ENCODE measurements around the gene MRPS23. TPM values are rescaled to one million over a fixed set of nuclear protein-coding genes. Genes with fewer than 3 reads are reported as not detected.

MRPS23 gene
- total and polyA plus RNA-seq, 2 of the 13 experiments (the other 11 are each of a cell fraction or from before 2014, with no cell fraction given) = 63.2 to 181 TPM

DNA sequence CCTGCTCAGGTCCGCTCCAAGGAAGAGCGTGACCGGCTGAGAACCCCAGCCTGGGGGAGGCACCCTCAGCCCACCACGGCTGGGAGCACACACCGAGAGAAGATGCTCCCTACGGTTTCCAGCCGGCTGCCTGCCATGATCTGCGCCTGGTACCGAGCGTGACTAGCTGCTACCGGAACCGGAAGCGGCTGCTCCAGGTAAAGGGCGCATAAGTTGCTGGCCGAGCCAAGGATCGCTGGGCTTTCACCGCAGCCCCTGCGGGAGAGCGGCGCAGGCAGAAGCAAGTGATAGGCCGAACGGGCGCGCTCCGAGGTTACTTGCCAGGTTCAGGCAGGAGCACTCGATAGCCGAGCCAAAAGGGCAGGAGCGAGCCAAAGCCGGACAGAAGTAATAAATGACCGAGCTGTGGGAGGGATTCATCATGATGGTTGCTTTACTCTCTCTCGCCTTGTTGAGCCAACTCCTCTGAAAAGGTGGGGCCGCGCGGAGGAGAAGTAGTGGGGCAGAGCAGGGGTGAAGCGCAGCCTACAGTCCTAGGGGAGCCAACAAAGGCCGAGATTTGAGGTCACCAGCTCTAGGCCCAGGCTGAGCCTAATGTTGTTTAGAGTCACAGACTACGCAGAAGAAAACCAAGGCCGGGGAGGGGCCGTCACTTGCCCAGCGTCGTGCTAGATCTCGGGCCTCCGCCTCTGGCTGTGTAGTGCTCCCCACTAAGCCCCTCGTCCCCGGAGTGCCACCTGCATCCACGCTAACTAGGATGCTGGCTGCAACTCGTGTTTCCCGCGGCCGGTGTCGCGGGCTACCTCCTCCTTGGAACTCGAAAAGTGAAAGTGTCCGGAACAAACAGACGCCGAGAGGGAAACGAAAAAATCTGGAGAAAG, at the start of gene MRPS23 (continued):
- TF ChIP-seq MAFF (IDR thresholded peaks at IDR 0.05; ENCODE audit: low read depth, low read length) (peak; percentile 71), BORCS8-MEF2B (CRISPR knock-in tag; IDR thresholded peaks at IDR 0.05) (peak; percentile 98), BHLHE40 (IDR thresholded peaks at IDR 0.05; ENCODE audit: low read length) (peak; percentile 80), RARG (CRISPR knock-in tag; IDR thresholded peaks at IDR 0.05; ENCODE audit: low read depth) (peak; percentile 59; the same call in 1 of the 2 replicates), GFI1 (CRISPR knock-in tag; IDR thresholded peaks at IDR 0.05; ENCODE audit: borderline replicate concordance) (peak; percentile 91), SCMH1 (CRISPR knock-in tag; IDR thresholded peaks at IDR 0.05; ENCODE audit: borderline replicate concordance) (no peak), ESRRA (CRISPR knock-in tag; IDR thresholded peaks at IDR 0.05; ENCODE audit: low read depth) (peak; percentile 88), DMTF1 (CRISPR knock-in tag; IDR thresholded peaks at IDR 0.05) (0 out of 2 replicates have a peak, but pooled peaks have one; percentile 59), ZKSCAN1 (IDR thresholded peaks at IDR 0.05; ENCODE audit: low read length) (peak; percentile 68; the same call in 1 of the 2 replicates), NFIC (IDR thresholded peaks at IDR 0.05; ENCODE audit: low read length) (no peak), ZNF335 (CRISPR knock-in tag; IDR thresholded peaks at IDR 0.05) (peak; percentile 92), ZNF614 (CRISPR knock-in tag; IDR thresholded peaks at IDR 0.05; ENCODE audit: borderline replicate concordance) (peak; percentile 97), ZSCAN25 (CRISPR knock-in tag; IDR thresholded peaks at IDR 0.05) (peak; percentile 92), ZBTB38 (CRISPR knock-in tag; IDR thresholded peaks at IDR 0.05) (peak; percentile 92; the same call in 1 of the 2 replicates), KLF9 (CRISPR knock-in tag; IDR thresholded peaks at IDR 0.05; ENCODE audit: low read depth) (peak; percentile 80; the same call in 1 of the 2 replicates), ZNF124 (CRISPR knock-in tag; IDR thresholded peaks at IDR 0.05) (peak; percentile 87), SUZ12 (IDR thresholded peaks at IDR 0.05; ENCODE audit: low read depth, low read length) (no peak), HNRNPK (IDR thresholded peaks at IDR 0.05; ENCODE audit: low read depth, low read length, poor library complexity, severe bottlenecking) (no peak)
- TF ChIP-seq, protein P1, sequence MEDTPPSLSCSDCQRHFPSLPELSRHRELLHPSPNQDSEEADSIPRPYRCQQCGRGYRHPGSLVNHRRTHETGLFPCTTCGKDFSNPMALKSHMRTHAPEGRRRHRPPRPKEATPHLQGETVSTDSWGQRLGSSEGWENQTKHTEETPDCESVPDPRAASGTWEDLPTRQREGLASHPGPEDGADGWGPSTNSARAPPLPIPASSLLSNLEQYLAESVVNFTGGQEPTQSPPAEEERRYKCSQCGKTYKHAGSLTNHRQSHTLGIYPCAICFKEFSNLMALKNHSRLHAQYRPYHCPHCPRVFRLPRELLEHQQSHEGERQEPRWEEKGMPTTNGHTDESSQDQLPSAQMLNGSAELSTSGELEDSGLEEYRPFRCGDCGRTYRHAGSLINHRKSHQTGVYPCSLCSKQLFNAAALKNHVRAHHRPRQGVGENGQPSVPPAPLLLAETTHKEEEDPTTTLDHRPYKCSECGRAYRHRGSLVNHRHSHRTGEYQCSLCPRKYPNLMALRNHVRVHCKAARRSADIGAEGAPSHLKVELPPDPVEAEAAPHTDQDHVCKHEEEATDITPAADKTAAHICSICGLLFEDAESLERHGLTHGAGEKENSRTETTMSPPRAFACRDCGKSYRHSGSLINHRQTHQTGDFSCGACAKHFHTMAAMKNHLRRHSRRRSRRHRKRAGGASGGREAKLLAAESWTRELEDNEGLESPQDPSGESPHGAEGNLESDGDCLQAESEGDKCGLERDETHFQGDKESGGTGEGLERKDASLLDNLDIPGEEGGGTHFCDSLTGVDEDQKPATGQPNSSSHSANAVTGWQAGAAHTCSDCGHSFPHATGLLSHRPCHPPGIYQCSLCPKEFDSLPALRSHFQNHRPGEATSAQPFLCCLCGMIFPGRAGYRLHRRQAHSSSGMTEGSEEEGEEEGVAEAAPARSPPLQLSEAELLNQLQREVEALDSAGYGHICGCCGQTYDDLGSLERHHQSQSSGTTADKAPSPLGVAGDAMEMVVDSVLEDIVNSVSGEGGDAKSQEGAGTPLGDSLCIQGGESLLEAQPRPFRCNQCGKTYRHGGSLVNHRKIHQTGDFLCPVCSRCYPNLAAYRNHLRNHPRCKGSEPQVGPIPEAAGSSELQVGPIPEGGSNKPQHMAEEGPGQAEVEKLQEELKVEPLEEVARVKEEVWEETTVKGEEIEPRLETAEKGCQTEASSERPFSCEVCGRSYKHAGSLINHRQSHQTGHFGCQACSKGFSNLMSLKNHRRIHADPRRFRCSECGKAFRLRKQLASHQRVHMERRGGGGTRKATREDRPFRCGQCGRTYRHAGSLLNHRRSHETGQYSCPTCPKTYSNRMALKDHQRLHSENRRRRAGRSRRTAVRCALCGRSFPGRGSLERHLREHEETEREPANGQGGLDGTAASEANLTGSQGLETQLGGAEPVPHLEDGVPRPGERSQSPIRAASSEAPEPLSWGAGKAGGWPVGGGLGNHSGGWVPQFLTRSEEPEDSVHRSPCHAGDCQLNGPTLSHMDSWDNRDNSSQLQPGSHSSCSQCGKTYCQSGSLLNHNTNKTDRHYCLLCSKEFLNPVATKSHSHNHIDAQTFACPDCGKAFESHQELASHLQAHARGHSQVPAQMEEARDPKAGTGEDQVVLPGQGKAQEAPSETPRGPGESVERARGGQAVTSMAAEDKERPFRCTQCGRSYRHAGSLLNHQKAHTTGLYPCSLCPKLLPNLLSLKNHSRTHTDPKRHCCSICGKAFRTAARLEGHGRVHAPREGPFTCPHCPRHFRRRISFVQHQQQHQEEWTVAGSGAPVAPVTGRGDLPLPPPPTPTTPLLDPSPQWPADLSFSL (CRISPR knock-in tag; IDR thresholded peaks at IDR 0.05) = peak; percentile 46; the same call in 1 of the 2 replicates
- TF ChIP-seq, protein P2, sequence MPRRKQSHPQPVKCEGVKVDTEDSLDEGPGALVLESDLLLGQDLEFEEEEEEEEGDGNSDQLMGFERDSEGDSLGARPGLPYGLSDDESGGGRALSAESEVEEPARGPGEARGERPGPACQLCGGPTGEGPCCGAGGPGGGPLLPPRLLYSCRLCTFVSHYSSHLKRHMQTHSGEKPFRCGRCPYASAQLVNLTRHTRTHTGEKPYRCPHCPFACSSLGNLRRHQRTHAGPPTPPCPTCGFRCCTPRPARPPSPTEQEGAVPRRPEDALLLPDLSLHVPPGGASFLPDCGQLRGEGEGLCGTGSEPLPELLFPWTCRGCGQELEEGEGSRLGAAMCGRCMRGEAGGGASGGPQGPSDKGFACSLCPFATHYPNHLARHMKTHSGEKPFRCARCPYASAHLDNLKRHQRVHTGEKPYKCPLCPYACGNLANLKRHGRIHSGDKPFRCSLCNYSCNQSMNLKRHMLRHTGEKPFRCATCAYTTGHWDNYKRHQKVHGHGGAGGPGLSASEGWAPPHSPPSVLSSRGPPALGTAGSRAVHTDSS (CRISPR knock-in tag; conservative IDR thresholded peaks at IDR 0.05) = no peak; the same call in 1 of the 2 replicates

Data from HepG2 (cell line).